T-cell (primary cell): ENCODE results near the gene DAZAP2. TPM values are rescaled to one million over a fixed set of nuclear protein-coding genes. Genes with fewer than 3 reads are reported as not detected.
A peak's percentile ranks its signal among the peaks of the same experiment; 100 is the strongest.
"Not testable (repeated sequence)": the region's sequence is repeated elsewhere in the genome, so short reads cannot be mapped to it uniquely, and the experiment has no call there.

Experiments
- ATAC-seq, 4 experiments: fragments of 200-7000 bp in 3 of 4; fragments of 150-1000 bp in 1 of 4; cut with Tn5 transposase; replicated peaks in 1 of 4; 1 replicate in 3 of 4; 2 replicates in 1 of 4; pipeline ENCODE4 v1.10.0; 2021; ENCODE audit warnings: moderate library complexity in 3 of 4, mild to moderate bottlenecking in 2 of 4, moderate number of reproducible peaks in 1 of 4
- CTCF ChIA-PET, 2 donors: fragments of 300-600 bp; sonication (Branson Sonifier 250); formaldehyde crosslinking; loops; one replicate each; lab custom pipeline; 2022; ENCODE audit warnings: antibody characterized with exemption in 2 of 2; lab: Charles Lee
- POLR2A ChIA-PET, 2 donors: fragments of 300-600 bp; sonication (Branson Sonifier 250); formaldehyde crosslinking; loops; one replicate each; lab custom pipeline; 2022; ENCODE audit warnings: antibody characterized with exemption in 2 of 2; lab: Charles Lee
- DNase-seq, 35 experiments: peaks; one replicate each; pipeline versions ENCODE4 v3.0.0 to v3.0.0-alpha.2; 2013 to 2023
- H3K27ac ChIP-seq: one replicate; pipeline ENCODE4 v1.5.1; 2013; ENCODE audit warnings: low read length
- H3K27me3 ChIP-seq, 2 experiments: replicated peaks in 1 of 2; 1 replicate in 1 of 2; 2 replicates in 1 of 2; pipeline versions ENCODE4 v1.6.1 to v1.7.0; 2013; ENCODE audit warnings: low read length in 1 of 2, mixed read lengths in 1 of 2; ENCODE audit not compliant: control insufficient read depth in 2 of 2, insufficient read depth in 2 of 2; ENCODE audit errors: extremely low read depth in 1 of 2
- H3K36me3 ChIP-seq, 2 donors: 1 replicate in 1 of 2; 2 replicates in 1 of 2; pipeline versions ENCODE4 v1.6.1 to v1.7.0; 2013; ENCODE audit warnings: low read length in 1 of 2; ENCODE audit not compliant: control insufficient read depth in 2 of 2, insufficient read depth in 1 of 2; ENCODE audit errors: extremely low read depth in 1 of 2
- H3K4me1 ChIP-seq, 2 experiments: 1 replicate in 1 of 2; 2 replicates in 1 of 2; pipeline versions ENCODE4 v1.6.1 to v1.7.0; 2013; ENCODE audit warnings: low read length in 2 of 2, mixed read lengths in 1 of 2; ENCODE audit not compliant: insufficient read depth in 2 of 2, control insufficient read depth in 1 of 2; ENCODE audit errors: extremely low read depth in 1 of 2
- H3K4me3 ChIP-seq, 2 donors: 1 replicate in 1 of 2; 2 replicates in 1 of 2; pipeline versions ENCODE4 v1.5.1 to v1.7.0; 2013; ENCODE audit warnings: mild to moderate bottlenecking in 2 of 2, low read length in 1 of 2, moderate library complexity in 1 of 2; ENCODE audit not compliant: control insufficient read depth in 1 of 2; ENCODE audit errors: extremely low read depth in 1 of 2
- H3K9me3 ChIP-seq: 2 replicates; pipeline ENCODE4 v1.7.0; 2013
- H3K27ac Mint-ChIP-seq, 2 donors: one replicate each; pipeline ENCODE4 v1.8.0; 2020 to 2021; ENCODE audit warnings: mild to moderate bottlenecking in 2 of 2, mixed read lengths in 2 of 2
- H3K27me3 Mint-ChIP-seq, 2 donors: one replicate each; pipeline ENCODE4 v1.8.0; 2021 to 2022; ENCODE audit warnings: mixed read lengths in 2 of 2
- H3K36me3 Mint-ChIP-seq: one replicate; pipeline ENCODE4 v1.8.0; 2021; ENCODE audit warnings: mixed read lengths
- H3K4me1 Mint-ChIP-seq, 3 donors: one replicate each; pipeline ENCODE4 v1.8.0; 2020 to 2022; ENCODE audit warnings: mixed read lengths in 3 of 3, mild to moderate bottlenecking in 1 of 3
- H3K4me3 Mint-ChIP-seq, 3 donors: one replicate each; pipeline ENCODE4 v1.8.0; 2020 to 2022; ENCODE audit warnings: mild to moderate bottlenecking in 3 of 3, mixed read lengths in 3 of 3, moderate library complexity in 3 of 3
- H3K9me3 Mint-ChIP-seq, 3 donors: one replicate each; pipeline ENCODE4 v1.8.0; 2020 to 2022; ENCODE audit warnings: mixed read lengths in 3 of 3
- WGBS: methylation state at CpG from one replicate; pipeline ENCODE4 v1.1.5; 2013; ENCODE audit warnings: missing lambda C conversion rate; ENCODE audit not compliant: insufficient coverage; 5-methylcytosine and 5-hydroxymethylcytosine counted together
- total RNA-seq, 35 experiments: library from RNA in 6 of 35; stranded (reverse) in 6 of 35; fragments of 120-200 nt in 1 of 35; gene quantifications; one replicate each; pipeline versions ENCODE4 v1.2.1 to v1.2.4 and lab custom pipeline; 2013 to 2026

Gene DAZAP2
- total RNA-seq, 5 donors from 2014 or later (not counting 1 experiment from before 2014, with no cell fraction given), result 275 to 308 (median 282) TPM

DNA sequence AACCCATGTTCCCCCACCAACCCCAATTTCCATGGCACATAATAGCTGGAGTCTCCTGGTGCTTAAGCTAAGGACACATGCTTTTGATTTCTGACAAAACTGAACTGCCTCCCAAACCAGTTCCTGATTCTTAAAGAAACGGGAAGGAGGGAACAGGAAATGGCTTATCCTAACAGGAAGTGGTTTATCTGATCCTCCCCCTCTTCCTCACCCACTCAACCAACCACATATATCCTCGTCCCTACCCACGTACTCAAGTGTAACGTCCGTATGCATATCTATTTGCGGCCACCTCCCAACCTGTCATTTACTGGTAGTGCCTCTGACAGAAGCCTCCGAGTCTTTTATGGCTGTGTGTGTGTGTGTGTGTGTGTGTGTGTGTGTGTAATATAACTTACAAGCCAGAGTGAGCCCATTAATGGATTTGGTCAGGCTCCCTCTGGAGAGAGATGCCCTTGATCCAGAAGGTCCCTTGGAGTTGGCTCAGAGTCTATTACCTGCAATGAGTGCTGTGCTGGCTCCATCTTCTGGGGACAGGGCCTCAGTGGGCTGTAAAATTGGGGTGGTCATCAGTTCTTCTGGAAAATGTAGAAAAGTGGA, 7.7 kb downstream of the DAZAP2 start:
- no peaks in the 10 kb centered on the region for H3K9me3 Mint-ChIP-seq
- DNase-seq (peak in 29 of 35 experiments; percentile 11 to 68 (median 39)), ATAC-seq (peak; percentile 56 to 80 (median 60))
- H3K27me3 Mint-ChIP-seq, result no peaks in the 10 kb centered on the region
- peak overlapping the region; percentile 83 to 85 for H3K27ac Mint-ChIP-seq
- POLR2A ChIA-PET, result interaction anchor here (0.6 to 1.7 kb wide), 2 partner anchors 29 to 33 kb away, joined by 3 to 7 read pairs; partner anchors contain the start of gene POU6F1 (in 1 of the 2)
- CTCF ChIA-PET, result interaction anchor here (0.6 to 1.3 kb wide), 3 partner anchors 16 to 28 kb away, joined by 3 to 12 read pairs (median 3); partner anchors contain the start of gene POU6F1 (in 1 of the 2)
- H3K36me3 ChIP-seq, result peaks cover 0 to 33% of the 10 kb centered on the region in 2 donors
- no peaks in the 10 kb centered on the region for H3K27me3 ChIP-seq
- peak overlapping the region in 1 of 2 donors; percentile 47 for H3K4me3 ChIP-seq
- peaks cover 56 to 62% (median 61%) of the 10 kb centered on the region in 3 donors for H3K4me1 Mint-ChIP-seq
- H3K4me3 Mint-ChIP-seq, result peak overlapping the region in 1 of 3 donors; percentile 29
- H3K36me3 Mint-ChIP-seq, result peaks cover 23% of the 10 kb centered on the region
- no peaks in the 10 kb centered on the region for H3K9me3 ChIP-seq
- H3K4me1 ChIP-seq, result peaks cover 31 to 46% of the 10 kb centered on the region in 2 experiments
- WGBS, result 0% methylated on average over 1 of the region's 7 CpGs
- peak overlapping the region; percentile 80 for H3K27ac ChIP-seq

GRCh38 chr12:51247523-51248206, 9.0 kb downstream of the DAZAP2 start:
- peak overlapping the region; percentile 80 for H3K27ac ChIP-seq
- 75% methylated on average over 13 of the region's 14 CpGs for WGBS

GRCh38 chr12:51253276-51253675, 14.7 kb downstream of the DAZAP2 start:
- Histone ChIP-seq H3K4me1 (peaks cover 4 to 7% of the 10 kb centered on the region in 2 experiments), H3K27me3 (no peaks in the 10 kb centered on the region), H3K4me3 (no peak overlapping the region), H3K27ac (no peak overlapping the region), H3K36me3 (no peaks in the 10 kb centered on the region), H3K9me3 (no peaks in the 10 kb centered on the region)
- no peak overlapping the region for H3K27ac Mint-ChIP-seq
- H3K4me3 Mint-ChIP-seq, result no peak overlapping the region
- ChIA-PET CTCF (interaction anchor here in 1 of 2 donors (0.7 to 1.0 kb wide), 2 partner anchors 13 to 164 kb away, joined by 3 to 4 read pairs; no protein-coding TSS in a partner anchor), POLR2A (interaction anchor here in 1 of 2 donors (0.7 kb wide), 1 partner anchor 227 kb away, joined by 3 read pairs; no protein-coding TSS in a partner anchor)
- DNase-seq (no peak), ATAC-seq (no peak)
- no peaks in the 10 kb centered on the region for H3K27me3 Mint-ChIP-seq
- H3K4me1 Mint-ChIP-seq, result peaks cover 6 to 12% (median 9%) of the 10 kb centered on the region in 3 donors
- WGBS, result no CpG with 5 or more reads among the region's 1 CpG
- peaks cover 8% of the 10 kb centered on the region for H3K36me3 Mint-ChIP-seq
- no peaks in the 10 kb centered on the region for H3K9me3 Mint-ChIP-seq

More at GRCh38 chr12:51247523-51248206, 9.0 kb downstream of the DAZAP2 start:
- Histone ChIP-seq H3K4me3 (no peak overlapping the region), H3K9me3 (no peaks in the 10 kb centered on the region), H3K4me1 (peaks cover 28 to 35% of the 10 kb centered on the region in 2 experiments), H3K27me3 (no peaks in the 10 kb centered on the region), H3K36me3 (peaks cover 0 to 20% of the 10 kb centered on the region in 2 donors)
- H3K4me1 Mint-ChIP-seq, result peaks cover 44 to 51% (median 49%) of the 10 kb centered on the region in 3 donors
- DNase-seq (no peak), ATAC-seq (no peak)
- H3K9me3 Mint-ChIP-seq, result no peaks in the 10 kb centered on the region
- H3K36me3 Mint-ChIP-seq, result peaks cover 15% of the 10 kb centered on the region
- ChIA-PET CTCF (interaction anchor here in 1 of 2 donors (1.3 kb wide), 1 partner anchor 30 kb away, joined by 12 read pairs; the partner anchor contains the start of gene POU6F1), POLR2A (no interaction called here)
- peak overlapping the region; percentile 85 to 89 for H3K27ac Mint-ChIP-seq
- H3K27me3 Mint-ChIP-seq, result no peaks in the 10 kb centered on the region
- H3K4me3 Mint-ChIP-seq, result peak overlapping the region in 1 of 3 donors; percentile 29

DNA sequence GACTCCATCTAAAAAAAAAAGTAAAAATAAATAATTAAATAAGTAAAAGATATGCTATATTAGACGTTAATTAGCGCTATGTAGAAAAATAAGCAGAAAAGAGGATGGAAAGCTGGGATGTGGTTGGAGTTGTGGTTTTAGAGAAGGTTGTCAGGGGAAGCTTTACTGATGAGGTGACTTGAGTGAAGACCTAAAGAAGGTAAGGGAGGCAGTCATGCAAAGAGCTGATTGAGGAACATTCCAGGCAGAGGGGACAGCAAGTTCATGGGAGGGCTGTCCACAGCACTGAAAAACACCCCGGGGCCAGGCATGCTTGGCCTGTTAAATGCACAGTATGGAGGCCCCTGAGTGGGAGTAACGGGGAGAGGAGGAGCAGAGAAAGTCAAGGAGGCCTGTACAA, 15.9 kb downstream of the DAZAP2 start:
- no peaks in the 10 kb centered on the region for H3K4me1 ChIP-seq
- 78% methylated on average over 2 of the region's 4 CpGs for WGBS
- ATAC-seq, result no peak
- Mint-ChIP-seq H3K4me1 (peaks cover 2 to 6% (median 5%) of the 10 kb centered on the region in 3 donors), H3K27ac (no peak overlapping the region), H3K4me3 (no peak overlapping the region), H3K27me3 (no peaks in the 10 kb centered on the region), H3K9me3 (no peaks in the 10 kb centered on the region), H3K36me3 (peaks cover 8% of the 10 kb centered on the region)
- H3K9me3 ChIP-seq, result no peaks in the 10 kb centered on the region
- ChIA-PET CTCF (no interaction called here), POLR2A (no interaction called here)
- no peak overlapping the region for H3K27ac ChIP-seq
- no peaks in the 10 kb centered on the region for H3K27me3 ChIP-seq
- no peak for DNase-seq
- no peaks in the 10 kb centered on the region for H3K36me3 ChIP-seq
- H3K4me3 ChIP-seq, result no peak overlapping the region

DNA sequence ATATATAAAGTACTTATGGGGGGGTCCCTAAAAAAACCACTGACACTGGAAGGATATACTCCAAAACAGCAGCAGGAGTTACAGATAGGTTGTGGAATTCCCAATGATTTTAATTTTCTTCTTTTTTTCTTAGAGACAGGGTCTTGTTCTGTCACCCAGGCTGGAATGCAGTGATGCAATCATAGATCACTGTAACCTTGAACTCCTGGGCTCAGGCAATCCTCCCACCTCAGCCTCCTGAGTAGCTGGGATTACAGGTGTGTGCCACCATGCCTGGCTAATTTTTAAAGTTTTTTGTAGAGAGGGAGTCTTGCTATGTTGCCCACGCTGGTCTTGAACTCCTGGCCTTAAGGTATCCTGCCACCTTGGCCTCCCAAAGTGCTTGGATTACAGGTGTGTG, 21.0 kb downstream of the DAZAP2 start:
- CTCF ChIA-PET, result interaction anchor here in 1 of 2 donors (0.6 kb wide), 1 partner anchor 273 kb away, joined by 4 read pairs; no protein-coding TSS in a partner anchor
- H3K27me3 ChIP-seq, H3K9me3 Mint-ChIP-seq, H3K4me3 Mint-ChIP-seq, DNase-seq, H3K36me3 Mint-ChIP-seq, H3K9me3 ChIP-seq, H3K4me3 ChIP-seq, H3K27ac Mint-ChIP-seq, H3K27me3 Mint-ChIP-seq, H3K36me3 ChIP-seq, H3K4me1 ChIP-seq, ATAC-seq, H3K27ac ChIP-seq: not testable (repeated sequence)
- H3K4me1 Mint-ChIP-seq, result peaks cover 6 to 11% (median 10%) of the 10 kb centered on the region in 3 donors
- 100% methylated on average over 1 of the region's 1 CpG for WGBS
- POLR2A ChIA-PET, result interaction anchor here in 1 of 2 donors (0.6 kb wide), 1 partner anchor 720 kb away, joined by 3 read pairs; no protein-coding TSS in a partner anchor

- H3K27me3 ChIP-seq, result no peaks in the 10 kb centered on the region
- H3K4me3 Mint-ChIP-seq, result no peak overlapping the region
- ChIA-PET POLR2A (interaction anchor here in 1 of 2 donors (0.6 kb wide), 1 partner anchor 18 kb away, joined by 3 read pairs; no protein-coding TSS in a partner anchor), CTCF (interaction anchor here (0.6 to 1.4 kb wide), 6 partner anchors 11 to 78 kb away, joined by 3 to 10 read pairs (median 3); no protein-coding TSS in a partner anchor)
- peak in 3 of 4 experiments; percentile 38 to 55 (median 53) for ATAC-seq
- DNase-seq, result peak in 10 of 35 experiments; percentile 12 to 54 (median 26)
- H3K27me3 Mint-ChIP-seq, result no peaks in the 10 kb centered on the region
- no peak overlapping the region for H3K27ac Mint-ChIP-seq
- H3K4me3 ChIP-seq, result no peak overlapping the region
- H3K4me1 Mint-ChIP-seq, result peaks cover 16 to 24% (median 22%) of the 10 kb centered on the region in 3 donors
- WGBS, result 100% methylated on average over 1 of the region's 7 CpGs
- no peaks in the 10 kb centered on the region for H3K9me3 ChIP-seq
- H3K4me1 ChIP-seq, result peaks cover 0 to 3% of the 10 kb centered on the region in 2 experiments
- H3K27ac ChIP-seq, result no peak overlapping the region
- peaks cover 3% of the 10 kb centered on the region for H3K36me3 Mint-ChIP-seq
- no peaks in the 10 kb centered on the region for H3K36me3 ChIP-seq
- no peaks in the 10 kb centered on the region for H3K9me3 Mint-ChIP-seq
These were observed 24.1 kb downstream of the DAZAP2 start for GRCh38 chr12:51262758-51263177.
